GM19324 (cell line): ENCODE measurements around the gene MED16.
"Not testable (repeated sequence)": the region's sequence is repeated elsewhere in the genome, so short reads cannot be mapped to it uniquely, and the experiment has no call there.

Source experiments
- ATAC-seq: cut with Tn5 transposase; IDR thresholded peaks from one replicate; pipeline ENCODE4 v1.9.1; 2021; ENCODE audit warnings: mild to moderate bottlenecking, moderate library complexity; ENCODE audit not compliant: unreplicated experiment, low FRiP score

Gene MED16

DNA sequence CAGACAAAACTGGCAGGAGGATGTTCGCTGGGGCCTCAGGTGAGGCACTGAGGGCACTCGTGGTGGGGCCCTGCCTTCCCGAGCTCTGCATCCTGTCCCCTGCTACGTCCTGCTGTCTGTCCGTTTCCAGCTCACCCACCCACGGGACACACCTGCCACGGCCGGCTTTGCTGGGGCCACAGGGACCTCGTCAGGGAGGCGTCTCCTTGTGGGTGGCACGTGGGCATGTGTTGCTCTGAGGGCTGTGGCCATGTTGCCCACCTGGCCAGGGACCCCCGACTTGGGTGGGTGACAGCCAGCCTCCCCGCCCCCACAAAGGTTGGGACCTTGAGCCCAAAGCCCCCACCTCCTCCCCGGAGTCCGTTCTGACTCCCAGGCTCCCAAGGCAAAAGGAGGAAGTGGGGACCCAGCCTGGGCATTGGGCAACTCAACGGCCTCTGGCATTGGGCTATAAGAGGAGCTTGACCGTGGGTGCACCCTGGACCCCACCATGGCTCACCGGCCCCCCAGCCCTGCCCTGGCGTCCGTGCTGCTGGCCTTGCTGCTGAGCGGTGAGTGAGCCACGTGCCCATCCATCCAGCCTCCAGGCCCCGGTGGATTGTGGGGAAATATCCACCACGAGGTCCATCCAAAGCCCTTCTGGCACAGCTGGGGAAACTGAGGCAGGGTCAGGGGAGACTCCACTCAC, 52.3 kb downstream of the MED16 start, which contains the start of gene PRTN3:
Gene PRTN3, plus strand, starts transcription at position 481 of the 688 bp plus-strand sequence. Its CDS starts 10 bp downstream, at position 491.
- ATAC-seq = no peak

DNA sequence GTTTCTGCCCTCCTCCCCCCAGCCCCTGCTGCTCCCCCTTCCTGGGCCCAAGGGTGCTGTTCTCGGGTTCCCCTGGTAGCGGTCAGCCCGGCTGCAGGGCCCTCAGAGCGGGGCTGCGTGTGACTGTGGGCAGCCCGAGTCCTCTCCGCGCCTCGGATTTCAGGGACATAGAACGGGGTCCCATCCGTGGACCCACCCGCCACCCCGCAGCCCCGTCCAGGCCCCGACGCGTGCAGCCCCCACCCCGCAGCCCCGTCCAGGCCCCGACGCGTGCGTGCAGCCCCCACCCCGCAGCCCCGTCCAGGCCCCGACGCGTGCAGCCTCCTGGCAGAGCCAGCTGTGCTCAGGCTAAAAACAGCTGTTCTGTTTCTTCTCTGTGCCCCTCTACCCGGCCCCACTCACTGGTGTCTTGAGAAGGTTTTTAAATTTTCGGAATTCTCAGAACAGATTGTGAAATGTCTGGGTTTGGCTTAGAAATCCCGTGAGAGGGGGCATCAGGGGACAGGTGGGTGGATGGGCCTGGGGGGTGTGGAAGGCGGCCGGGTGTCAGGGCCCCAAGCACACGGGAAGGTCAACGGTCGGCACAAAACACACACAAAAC, 57.7 kb downstream of the MED16 start:
- ATAC-seq = no peak

DNA sequence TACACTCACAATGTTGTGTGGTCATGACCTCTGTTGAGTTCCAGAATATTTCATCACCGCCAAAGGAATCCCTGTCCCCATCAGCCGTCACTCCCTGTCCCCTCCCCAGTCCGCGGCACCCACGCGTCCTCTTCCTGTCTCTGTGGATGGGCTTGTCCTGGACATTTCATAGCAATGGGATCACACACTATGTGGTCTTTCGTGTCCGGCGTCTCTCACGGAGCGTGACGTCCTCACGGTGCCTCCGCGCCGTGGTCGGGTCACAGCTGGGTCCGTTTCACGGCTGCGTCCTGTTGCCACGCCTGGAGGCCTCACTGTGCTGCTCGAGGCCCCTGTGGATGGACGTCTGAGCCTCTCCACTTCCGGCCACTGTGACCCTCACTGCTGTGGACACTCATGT, 58.8 kb downstream of the MED16 start:
- no peak for ATAC-seq

DNA sequence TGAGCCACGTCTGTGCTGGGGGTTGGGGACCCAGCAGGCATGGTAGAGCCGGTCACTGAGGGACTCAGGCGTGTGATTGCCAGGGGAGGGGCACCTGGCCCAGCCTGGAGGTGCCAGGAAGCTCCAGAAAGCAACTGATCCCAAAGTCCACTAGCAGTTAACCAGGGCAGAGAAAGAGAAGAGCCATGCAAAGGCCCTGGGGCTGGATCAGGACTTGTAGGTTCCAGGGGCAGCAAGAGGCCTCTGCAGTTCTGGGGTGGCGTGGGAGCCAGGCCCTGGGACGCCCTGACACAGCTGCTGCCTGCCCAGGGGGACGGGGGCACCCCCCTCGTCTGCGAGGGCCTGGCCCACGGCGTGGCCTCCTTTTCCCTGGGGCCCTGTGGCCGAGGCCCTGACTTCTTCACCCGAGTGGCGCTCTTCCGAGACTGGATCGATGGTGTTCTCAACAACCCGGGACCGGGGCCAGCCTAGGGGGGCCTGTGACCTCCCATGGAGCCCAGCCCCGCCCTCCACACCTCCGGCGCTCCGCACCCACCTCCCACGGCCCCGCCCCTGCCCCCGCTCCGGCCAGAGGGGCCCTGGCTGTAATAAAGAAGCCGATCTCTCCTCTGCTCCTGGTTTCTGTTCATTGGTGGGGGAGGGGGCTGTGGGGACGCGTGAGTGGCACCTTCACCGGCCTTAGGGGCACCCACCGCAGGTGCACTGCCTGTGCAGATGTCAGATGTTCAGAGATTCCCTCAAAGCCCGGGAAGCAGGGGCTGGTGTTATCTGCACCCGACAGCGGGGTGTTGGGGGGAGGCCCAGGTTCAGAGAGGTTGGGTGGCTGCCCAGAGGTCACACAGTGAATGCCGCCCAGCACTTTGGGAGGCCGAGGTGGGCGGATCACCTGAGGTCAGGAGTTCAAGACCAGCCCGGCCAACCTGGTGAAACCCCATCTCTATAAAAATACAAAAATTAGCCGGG, 61.3 kb downstream of the MED16 start:
- no peak for ATAC-seq

DNA sequence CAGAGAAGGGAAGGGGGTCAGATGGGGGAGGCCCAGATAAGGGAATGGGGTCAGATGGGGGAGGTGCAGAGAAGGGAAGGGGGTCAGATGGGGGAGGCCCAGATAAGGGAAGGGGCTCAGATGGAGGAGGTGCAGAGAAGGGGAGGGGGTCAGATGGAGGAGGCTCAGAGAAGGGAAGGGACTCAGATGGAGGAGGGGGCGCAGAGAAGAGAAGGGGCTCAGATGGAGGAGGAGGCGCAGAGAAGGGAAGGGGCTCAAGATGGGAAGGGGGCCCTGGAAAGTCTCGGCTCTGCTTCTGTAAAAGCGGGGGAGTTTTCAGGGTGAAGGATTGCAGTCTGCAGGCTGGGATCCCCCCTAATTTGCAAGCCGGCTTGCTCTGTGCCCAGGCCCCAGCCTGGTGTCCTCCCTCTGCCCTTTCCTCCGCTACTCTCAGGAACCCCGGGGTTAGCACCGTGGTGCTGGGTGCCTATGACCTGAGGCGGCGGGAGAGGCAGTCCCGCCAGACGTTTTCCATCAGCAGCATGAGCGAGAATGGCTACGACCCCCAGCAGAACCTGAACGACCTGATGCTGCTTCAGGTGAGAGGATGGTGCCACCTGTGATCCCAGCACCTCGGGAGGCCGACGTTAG, 63.7 kb downstream of the MED16 start:
- ATAC-seq = no peak

DNA sequence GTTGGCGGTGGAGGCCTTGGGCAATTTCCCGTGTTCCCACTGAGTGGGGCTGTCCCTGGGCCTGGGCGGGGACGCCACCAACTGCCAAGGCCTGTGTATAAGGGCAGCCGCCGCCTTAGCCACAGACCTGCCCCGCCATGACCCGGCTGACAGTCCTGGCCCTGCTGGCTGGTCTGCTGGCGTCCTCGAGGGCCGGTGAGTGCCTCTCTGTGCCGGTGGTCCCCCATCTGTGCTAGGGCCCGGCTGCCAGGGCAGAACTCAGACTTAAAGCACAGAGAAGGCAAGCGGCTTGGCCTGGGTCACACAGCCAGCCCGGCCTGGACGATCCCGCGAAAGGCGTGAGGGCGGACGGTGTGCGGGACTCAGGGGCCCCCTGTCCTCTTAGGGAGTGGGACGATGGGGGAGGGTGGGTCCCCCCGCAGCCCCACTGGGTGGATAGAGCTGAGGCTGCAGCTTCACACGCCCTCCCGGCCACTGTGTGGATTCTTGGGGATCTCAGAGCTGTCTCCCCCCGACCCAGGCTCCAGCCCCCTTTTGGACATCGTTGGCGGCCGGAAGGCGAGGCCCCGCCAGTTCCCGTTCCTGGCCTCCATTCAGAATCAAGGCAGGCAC, 65.2 kb downstream of the MED16 start, which contains the start of gene AZU1:
Gene AZU1, plus strand, starts transcription at position 128 of the 612 bp plus-strand sequence. Its CDS starts 10 bp downstream, at position 138.
- no peak for ATAC-seq

DNA sequence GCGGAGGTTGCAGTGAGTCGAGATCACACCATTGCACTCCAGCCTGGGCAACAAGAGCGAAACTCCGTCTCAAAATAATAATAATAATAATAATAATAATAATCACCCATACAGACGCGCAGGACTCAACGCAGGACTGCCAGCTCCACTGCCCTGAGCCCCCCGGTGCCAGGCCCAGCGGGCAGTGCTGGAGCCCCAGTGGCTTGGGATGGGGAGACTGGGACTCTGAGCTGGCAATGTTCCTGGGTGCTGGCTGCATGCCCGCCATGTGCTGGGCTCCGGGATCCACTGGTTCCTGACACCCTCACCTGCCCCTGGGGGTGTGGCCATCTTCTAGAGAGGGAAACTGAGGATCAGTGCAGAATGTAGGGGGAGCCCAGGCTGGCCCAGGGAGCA, 65.7 kb downstream of the MED16 start:
- ATAC-seq = no peak

DNA sequence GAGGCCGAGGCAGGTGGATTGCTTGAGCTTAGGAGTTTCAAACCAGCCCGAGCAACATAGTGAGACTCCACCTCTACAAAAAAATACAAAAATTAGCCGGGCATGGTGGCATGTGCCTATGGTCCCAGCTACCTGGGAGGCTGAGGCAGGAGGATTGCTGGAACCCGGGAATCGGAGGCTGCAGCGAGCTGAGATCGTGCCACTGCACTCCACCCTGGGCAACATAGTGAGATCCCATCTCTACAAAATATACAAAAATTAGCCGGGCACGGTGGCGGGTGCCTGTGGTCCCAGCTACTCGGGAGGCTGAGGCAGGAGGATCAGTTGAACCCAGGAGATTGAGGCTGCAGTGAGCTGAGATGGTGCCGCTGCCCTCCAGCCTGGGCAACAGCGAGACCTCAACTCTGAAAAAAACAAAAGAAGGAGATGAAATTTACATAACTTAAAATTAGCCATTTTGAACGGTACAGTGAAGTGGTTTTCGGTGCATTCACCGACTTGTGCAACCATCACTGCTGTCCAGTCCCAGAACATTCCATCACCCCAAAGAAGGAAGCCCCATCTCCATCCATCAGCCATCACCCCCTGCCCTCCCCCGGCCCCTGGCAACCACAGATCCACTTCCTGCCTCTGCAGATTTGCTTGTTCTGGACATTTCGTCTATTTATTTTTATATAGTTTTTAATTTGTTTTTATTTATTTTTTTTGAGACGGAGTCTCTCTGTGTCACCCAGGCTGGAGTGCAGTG, 66.9 kb downstream of the MED16 start:
- ATAC-seq = no peak

DNA sequence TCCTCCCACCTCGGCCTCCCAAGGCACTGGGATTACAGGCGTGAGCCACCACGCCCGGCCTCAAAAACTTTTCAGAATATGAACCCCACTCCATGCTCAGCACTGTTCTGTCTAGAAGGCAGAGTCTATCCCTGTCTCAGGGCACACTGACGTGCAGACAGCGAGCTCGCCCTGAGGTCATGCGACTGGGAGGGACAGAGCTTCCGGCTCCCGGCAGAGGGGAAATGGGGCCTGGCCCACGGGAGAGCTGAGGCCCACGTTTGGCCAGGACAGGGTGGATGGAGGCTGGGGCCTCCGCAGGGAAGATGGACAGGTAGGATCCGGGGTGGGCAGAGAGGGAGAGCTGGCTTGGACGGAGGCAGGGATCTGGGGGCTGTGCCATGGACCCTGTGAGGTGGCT, 68.1 kb downstream of the MED16 start:
- no peak for ATAC-seq

DNA sequence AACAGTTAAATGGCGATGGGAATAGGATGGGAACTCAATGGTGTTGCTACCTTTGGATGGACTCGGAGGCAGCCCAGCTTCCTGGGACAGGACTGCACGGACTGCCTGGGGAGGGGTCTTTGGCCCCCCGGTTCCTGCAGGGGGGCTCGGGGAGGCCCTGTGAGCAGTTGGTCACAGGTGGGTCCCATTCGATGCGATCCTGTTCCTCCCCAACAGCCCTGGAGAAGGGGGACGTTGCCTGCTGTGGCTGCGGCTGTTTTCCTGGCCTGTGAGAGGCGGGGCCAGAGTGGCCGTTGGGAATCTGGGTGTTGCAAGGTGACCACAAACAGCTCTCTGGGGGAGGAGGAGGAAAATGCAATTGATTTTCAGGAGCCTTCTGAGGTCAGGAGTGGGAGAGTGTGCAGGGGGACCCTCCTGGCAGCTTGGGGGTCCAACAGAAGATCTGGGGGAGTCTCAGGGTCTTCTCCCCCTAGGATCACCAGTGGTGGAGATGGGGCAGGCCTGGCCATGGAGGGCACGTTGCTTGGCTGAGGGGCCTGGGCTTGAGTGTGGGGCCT, 69.3 kb downstream of the MED16 start:
- no peak for ATAC-seq

DNA sequence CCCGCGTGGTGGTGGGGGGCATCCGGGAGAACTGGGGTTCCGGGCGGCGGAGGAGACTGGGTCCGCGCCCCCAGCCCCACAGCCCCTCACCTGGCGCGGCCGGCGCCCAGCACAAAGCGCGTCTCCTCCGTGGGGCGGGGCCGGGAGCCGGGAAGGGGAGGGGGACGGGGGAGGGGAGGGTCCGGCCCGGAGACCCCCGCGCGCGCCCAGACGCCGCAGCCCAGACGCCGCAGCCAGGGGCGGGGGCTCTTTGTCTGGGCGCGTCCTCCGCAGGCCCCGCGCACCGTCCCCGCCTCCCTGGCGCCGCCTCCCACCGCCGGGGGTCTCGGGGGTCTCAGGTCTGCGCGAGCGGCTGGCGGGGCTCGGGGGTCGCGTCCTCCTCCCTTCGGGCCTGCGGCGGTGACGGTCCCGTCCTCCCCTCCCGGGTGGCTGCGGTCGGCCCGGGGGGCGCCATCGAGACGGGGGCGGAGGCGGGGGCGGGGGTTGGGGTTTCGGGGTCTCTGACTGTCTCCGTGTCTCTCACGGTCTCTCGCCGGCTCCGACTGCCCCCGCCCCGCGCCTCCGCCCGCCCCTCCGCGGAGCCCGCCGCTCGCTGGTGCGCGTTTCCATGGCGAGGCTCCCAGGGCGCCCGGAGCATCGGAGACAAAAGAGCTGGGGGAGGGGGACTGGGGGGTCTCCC, 71.0 kb downstream of the MED16 start, which contains the start of gene PLPPR3:
Gene PLPPR3, minus strand, starts transcription at position 131 of the 679 bp plus-strand sequence. CDS start 396 bp downstream, outside the sequence.
- ATAC-seq = no peak

DNA sequence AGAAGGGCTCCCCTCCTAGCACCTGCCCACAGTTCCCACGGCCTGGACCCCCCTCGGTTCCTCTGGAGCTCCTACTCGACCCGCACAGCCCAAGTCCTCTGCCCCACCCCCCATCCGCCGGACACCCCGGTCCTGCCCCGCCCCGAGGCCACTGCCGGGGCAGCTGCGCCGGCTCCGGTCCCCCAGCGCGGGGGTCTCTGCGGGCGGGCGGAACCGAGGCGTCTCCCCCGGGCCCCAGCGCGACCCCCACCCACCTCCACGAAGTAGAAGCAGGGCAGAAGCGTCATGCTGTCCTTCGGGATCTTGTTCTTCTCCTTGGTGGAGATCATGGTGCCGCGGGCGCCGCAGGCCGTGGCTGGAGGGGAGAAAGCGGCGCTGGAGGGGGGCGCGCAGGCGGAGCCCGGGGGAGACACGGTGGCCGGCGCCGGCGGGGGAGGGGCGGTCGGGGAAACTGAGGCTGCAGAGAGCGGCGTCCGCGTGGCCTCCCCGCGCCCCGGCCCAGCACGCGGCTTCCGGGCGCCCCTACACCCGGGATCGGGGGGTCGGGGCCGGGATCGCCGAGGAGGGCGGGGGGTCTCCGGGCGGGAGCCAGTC, 71.7 kb downstream of the MED16 start:
- ATAC-seq = no peak

DNA sequence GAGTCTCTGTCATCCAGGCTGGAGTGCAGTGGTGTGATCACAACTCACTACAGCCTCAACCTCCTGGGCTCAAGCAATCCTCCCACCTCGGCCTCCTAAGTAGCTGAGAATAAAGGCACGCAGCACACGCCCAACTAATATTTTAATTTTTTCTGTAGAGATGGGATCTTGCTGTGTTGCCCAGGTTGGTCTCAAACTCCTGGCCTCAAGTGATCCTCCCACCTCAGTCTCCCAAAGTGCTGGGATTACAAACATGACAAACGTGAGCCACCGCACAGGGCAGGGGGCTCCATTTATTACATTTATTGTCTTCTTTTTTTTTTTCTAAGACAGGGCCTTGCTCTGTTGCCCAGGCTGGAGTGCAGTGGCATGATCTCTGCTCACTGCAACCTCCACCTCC, 72.8 kb downstream of the MED16 start:
- not testable (repeated sequence) for ATAC-seq
